ENCODE results near the gene PUM2. TPM values are rescaled to one million over a fixed set of nuclear protein-coding genes. Genes with fewer than 3 reads are reported as not detected.

Gene PUM2
- total and polyA plus RNA-seq, 2 of the 13 experiments (the other 11 are each of a cell fraction or from before 2014, with no cell fraction given): 69.6 to 69.8 TPM

DNA sequence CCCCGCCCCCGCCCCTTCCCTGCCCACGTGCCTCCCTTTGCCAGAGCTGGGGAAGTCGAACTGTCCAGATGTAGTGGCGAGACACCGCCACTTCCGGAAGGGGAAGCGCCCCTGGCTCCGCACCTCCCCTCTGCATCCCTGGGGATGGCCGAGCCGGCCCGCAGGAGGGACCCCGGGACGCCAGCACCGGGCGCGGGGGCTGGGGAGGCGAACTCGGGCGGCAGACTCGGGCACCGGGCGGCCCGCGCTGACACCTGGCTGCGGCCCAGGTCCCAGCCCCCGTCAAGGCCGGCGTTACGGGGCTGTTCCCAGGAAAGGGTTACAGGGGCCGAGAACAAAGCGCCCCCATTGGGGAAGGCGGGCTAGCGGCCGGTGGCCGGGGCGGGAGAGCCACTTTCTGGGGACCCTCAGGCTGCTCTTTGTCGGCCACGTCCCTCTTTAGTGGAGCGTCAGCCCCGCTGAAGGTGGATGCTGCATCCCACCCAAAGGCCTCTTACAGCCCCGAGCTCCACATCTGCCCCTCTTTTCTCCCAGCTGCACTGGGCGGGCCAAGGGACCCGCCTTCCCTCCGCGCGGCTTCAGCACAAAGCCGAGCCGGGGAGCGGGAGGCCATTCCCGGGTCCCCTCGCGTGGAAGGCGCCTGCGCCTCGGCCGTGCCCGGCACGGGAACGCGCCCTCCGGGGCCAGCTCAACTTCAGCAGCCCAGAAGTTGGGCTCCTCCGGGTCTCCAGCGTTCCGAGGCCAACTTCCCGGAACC lies 127.1 kb downstream of the PUM2 start (continued):
- TF ChIP-seq, protein P1, sequence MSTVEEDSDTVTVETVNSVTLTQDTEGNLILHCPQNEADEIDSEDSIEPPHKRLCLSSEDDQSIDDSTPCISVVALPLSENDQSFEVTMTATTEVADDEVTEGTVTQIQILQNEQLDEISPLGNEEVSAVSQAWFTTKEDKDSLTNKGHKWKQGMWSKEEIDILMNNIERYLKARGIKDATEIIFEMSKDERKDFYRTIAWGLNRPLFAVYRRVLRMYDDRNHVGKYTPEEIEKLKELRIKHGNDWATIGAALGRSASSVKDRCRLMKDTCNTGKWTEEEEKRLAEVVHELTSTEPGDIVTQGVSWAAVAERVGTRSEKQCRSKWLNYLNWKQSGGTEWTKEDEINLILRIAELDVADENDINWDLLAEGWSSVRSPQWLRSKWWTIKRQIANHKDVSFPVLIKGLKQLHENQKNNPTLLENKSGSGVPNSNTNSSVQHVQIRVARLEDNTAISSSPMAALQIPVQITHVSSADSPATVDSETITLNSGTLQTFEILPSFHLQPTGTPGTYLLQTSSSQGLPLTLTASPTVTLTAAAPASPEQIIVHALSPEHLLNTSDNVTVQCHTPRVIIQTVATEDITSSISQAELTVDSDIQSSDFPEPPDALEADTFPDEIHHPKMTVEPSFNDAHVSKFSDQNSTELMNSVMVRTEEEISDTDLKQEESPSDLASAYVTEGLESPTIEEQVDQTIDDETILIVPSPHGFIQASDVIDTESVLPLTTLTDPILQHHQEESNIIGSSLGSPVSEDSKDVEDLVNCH (CRISPR knock-in tag; IDR thresholded peaks at IDR 0.05): no peak
- TF ChIP-seq CBFB (CRISPR knock-in tag; IDR thresholded peaks at IDR 0.05) (no peak), ZNF101 (CRISPR knock-in tag; IDR thresholded peaks at IDR 0.05; ENCODE audit: borderline replicate concordance, low read depth) (no peak), SRSF4 (IDR thresholded peaks at IDR 0.05; ENCODE audit: low read depth, low read length, poor library complexity, severe bottlenecking) (no peak), ZNF543 (CRISPR knock-in tag; IDR thresholded peaks at IDR 0.05) (peak; percentile 79), SOX5 (CRISPR knock-in tag; IDR thresholded peaks at IDR 0.05; ENCODE audit: borderline replicate concordance) (no peak), ZBTB42 (CRISPR knock-in tag; IDR thresholded peaks at IDR 0.05) (no peak), ZNF782 (CRISPR knock-in tag; IDR thresholded peaks at IDR 0.05; ENCODE audit: borderline replicate concordance) (peak; percentile 23; the same call in 1 of the 2 replicates), BCLAF1 (IDR thresholded peaks at IDR 0.05) (no peak), ZNF557 (CRISPR knock-in tag; IDR thresholded peaks at IDR 0.05) (no peak), ZNF18 (CRISPR knock-in tag; IDR thresholded peaks at IDR 0.05; ENCODE audit: insufficient replicate concordance) (no peak), RORA (CRISPR knock-in tag; IDR thresholded peaks at IDR 0.05) (no peak), NFE2L2 (IDR thresholded peaks at IDR 0.05; ENCODE audit: low read length) (no peak), CENPT (CRISPR knock-in tag; IDR thresholded peaks at IDR 0.05; ENCODE audit: low read depth) (no peak; the same call in 1 of the 2 replicates), TARDBP (CRISPR knock-in tag; IDR thresholded peaks at IDR 0.05) (0 out of 2 replicates have a peak, but pooled peaks have one; percentile 65), ADNP (CRISPR knock-in tag; IDR thresholded peaks at IDR 0.05) (no peak), ISX (CRISPR knock-in tag; conservative IDR thresholded peaks at IDR 0.05) (no peak; the same call in 1 of the 2 replicates), ZBTB38 (CRISPR knock-in tag; IDR thresholded peaks at IDR 0.05) (no peak), ZBTB1 (CRISPR knock-in tag; IDR thresholded peaks at IDR 0.05; ENCODE audit: borderline replicate concordance) (no peak), ZNF136 (CRISPR knock-in tag; IDR thresholded peaks at IDR 0.05; ENCODE audit: low read depth) (peak; percentile 76; the same call in 1 of the 2 replicates), RAD21 (CRISPR knock-in tag; IDR thresholded peaks at IDR 0.05) (0 out of 2 replicates have a peak, but pooled peaks have one; percentile 8), SKI (IDR thresholded peaks at IDR 0.05; ENCODE audit: partially characterized antibody) (no peak)
- TF ChIP-seq, protein P2, sequence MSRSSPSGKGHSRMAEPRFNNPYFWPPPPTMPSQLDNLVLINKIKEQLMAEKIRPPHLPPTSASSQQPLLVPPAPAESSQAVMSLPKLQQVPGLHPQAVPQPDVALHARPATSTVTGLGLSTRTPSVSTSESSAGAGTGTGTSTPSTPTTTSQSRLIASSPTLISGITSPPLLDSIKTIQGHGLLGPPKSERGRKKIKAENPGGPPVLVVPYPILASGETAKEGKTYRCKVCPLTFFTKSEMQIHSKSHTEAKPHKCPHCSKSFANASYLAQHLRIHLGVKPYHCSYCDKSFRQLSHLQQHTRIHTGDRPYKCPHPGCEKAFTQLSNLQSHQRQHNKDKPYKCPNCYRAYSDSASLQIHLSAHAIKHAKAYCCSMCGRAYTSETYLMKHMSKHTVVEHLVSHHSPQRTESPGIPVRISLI (CRISPR knock-in tag; IDR thresholded peaks at IDR 0.05; ENCODE audit: borderline replicate concordance): no peak
